ENCODE results near the gene OPRM1. TPM values are rescaled to one million over a fixed set of nuclear protein-coding genes. Genes with fewer than 3 reads are reported as not detected.

Gene OPRM1
- total RNA-seq, 1 donor from 2014 or later: not detected

GRCh38 chr6:154096834-154097233, 57.8 kb downstream of the OPRM1 start:
- Histone ChIP-seq H3K79me2 (ENCODE audit: insufficient read depth, low read length) (no peaks in the 10 kb centered on the region), H3K9me3 (ENCODE audit: insufficient read depth, low read depth, low read length) (no peaks in the 10 kb centered on the region), H3K4me3 (ENCODE audit: insufficient read depth, low read depth, low read length) (no peak overlapping the region), H3K27ac (ENCODE audit: low read depth, low read length) (no peak overlapping the region), H3K9ac (ENCODE audit: low read length) (no peak overlapping the region), H3K36me3 (ENCODE audit: insufficient read depth, low read length) (no peaks in the 10 kb centered on the region), H3K4me1 (ENCODE audit: insufficient read depth, low read length) (no peaks in the 10 kb centered on the region), H3K27me3 (ENCODE audit: insufficient read depth, low read length) (no peaks in the 10 kb centered on the region), H4K20me1 (ENCODE audit: insufficient read depth, low read length) (no peaks in the 10 kb centered on the region), H2AFZ (ENCODE audit: low read depth, low read length) (no peak overlapping the region), H3K4me2 (ENCODE audit: low read length) (no peak overlapping the region)
- Mint-ChIP-seq H3K36me3 (ENCODE audit: low read depth, unreplicated experiment) (no peaks in the 10 kb centered on the region), H3K27ac (ENCODE audit: unreplicated experiment) (no peak overlapping the region), H3K4me3 (ENCODE audit: unreplicated experiment) (no peak overlapping the region), H3K9me3 (ENCODE audit: unreplicated experiment) (no peaks in the 10 kb centered on the region), H3K4me1 (ENCODE audit: low read depth, unreplicated experiment) (no peaks in the 10 kb centered on the region), H3K27me3 (ENCODE audit: low read depth, unreplicated experiment) (no peaks in the 10 kb centered on the region)
- FAIRE-seq: no peak
- TF ChIP-seq, protein P1, sequence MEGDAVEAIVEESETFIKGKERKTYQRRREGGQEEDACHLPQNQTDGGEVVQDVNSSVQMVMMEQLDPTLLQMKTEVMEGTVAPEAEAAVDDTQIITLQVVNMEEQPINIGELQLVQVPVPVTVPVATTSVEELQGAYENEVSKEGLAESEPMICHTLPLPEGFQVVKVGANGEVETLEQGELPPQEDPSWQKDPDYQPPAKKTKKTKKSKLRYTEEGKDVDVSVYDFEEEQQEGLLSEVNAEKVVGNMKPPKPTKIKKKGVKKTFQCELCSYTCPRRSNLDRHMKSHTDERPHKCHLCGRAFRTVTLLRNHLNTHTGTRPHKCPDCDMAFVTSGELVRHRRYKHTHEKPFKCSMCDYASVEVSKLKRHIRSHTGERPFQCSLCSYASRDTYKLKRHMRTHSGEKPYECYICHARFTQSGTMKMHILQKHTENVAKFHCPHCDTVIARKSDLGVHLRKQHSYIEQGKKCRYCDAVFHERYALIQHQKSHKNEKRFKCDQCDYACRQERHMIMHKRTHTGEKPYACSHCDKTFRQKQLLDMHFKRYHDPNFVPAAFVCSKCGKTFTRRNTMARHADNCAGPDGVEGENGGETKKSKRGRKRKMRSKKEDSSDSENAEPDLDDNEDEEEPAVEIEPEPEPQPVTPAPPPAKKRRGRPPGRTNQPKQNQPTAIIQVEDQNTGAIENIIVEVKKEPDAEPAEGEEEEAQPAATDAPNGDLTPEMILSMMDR (IDR thresholded peaks at IDR 0.05; ENCODE audit: insufficient read depth, low read depth, low read length): no peak
- no peak for TF ChIP-seq EZH2 (IDR thresholded peaks at IDR 0.05; ENCODE audit: insufficient read depth, low read length)
- DNase-seq (ENCODE audit: low read depth): no peak

- Histone ChIP-seq H3K9ac (ENCODE audit: low read length) (no peak overlapping the region), H3K4me1 (ENCODE audit: insufficient read depth, low read length) (no peaks in the 10 kb centered on the region), H3K36me3 (ENCODE audit: insufficient read depth, low read length) (no peaks in the 10 kb centered on the region), H3K9me3 (ENCODE audit: insufficient read depth, low read depth, low read length) (no peaks in the 10 kb centered on the region), H2AFZ (ENCODE audit: low read depth, low read length) (no peak overlapping the region), H3K79me2 (ENCODE audit: insufficient read depth, low read length) (no peaks in the 10 kb centered on the region), H3K27me3 (ENCODE audit: insufficient read depth, low read length) (no peaks in the 10 kb centered on the region), H3K4me2 (ENCODE audit: low read length) (no peak overlapping the region), H3K27ac (ENCODE audit: low read depth, low read length) (no peak overlapping the region), H4K20me1 (ENCODE audit: insufficient read depth, low read length) (no peaks in the 10 kb centered on the region), H3K4me3 (ENCODE audit: insufficient read depth, low read depth, low read length) (no peak overlapping the region)
- Mint-ChIP-seq H3K27me3 (ENCODE audit: low read depth, unreplicated experiment) (no peaks in the 10 kb centered on the region), H3K36me3 (ENCODE audit: low read depth, unreplicated experiment) (no peaks in the 10 kb centered on the region), H3K4me3 (ENCODE audit: unreplicated experiment) (no peak overlapping the region), H3K27ac (ENCODE audit: unreplicated experiment) (no peak overlapping the region), H3K9me3 (ENCODE audit: unreplicated experiment) (peaks cover 2% of the 10 kb centered on the region), H3K4me1 (ENCODE audit: low read depth, unreplicated experiment) (no peaks in the 10 kb centered on the region)
- DNase-seq (ENCODE audit: low read depth) (no peak), FAIRE-seq (no peak)
- TF ChIP-seq, protein P1 (IDR thresholded peaks at IDR 0.05; ENCODE audit: insufficient read depth, low read depth, low read length): no peak
- TF ChIP-seq EZH2 (IDR thresholded peaks at IDR 0.05; ENCODE audit: insufficient read depth, low read length): no peak
These were observed 60.2 kb downstream of the OPRM1 start for GRCh38 chr6:154099211-154099610.

GRCh38 chr6:154106251-154106650, 67.2 kb downstream of the OPRM1 start:
- peaks cover 2% of the 10 kb centered on the region for H3K9me3 Mint-ChIP-seq (ENCODE audit: unreplicated experiment)
- no peak overlapping the region for H3K27ac Mint-ChIP-seq (ENCODE audit: unreplicated experiment)

More at GRCh38 chr6:154106251-154106650, 67.2 kb downstream of the OPRM1 start:
- Mint-ChIP-seq H3K4me3 (ENCODE audit: unreplicated experiment) (no peak overlapping the region), H3K27me3 (ENCODE audit: low read depth, unreplicated experiment) (no peaks in the 10 kb centered on the region), H3K4me1 (ENCODE audit: low read depth, unreplicated experiment) (no peaks in the 10 kb centered on the region), H3K36me3 (ENCODE audit: low read depth, unreplicated experiment) (no peaks in the 10 kb centered on the region)
- Histone ChIP-seq H3K4me1 (ENCODE audit: insufficient read depth, low read length) (no peaks in the 10 kb centered on the region), H2AFZ (ENCODE audit: low read depth, low read length) (no peak overlapping the region), H3K9ac (ENCODE audit: low read length) (no peak overlapping the region), H3K27ac (ENCODE audit: low read depth, low read length) (no peak overlapping the region), H3K27me3 (ENCODE audit: insufficient read depth, low read length) (no peaks in the 10 kb centered on the region), H3K4me2 (ENCODE audit: low read length) (no peak overlapping the region), H3K9me3 (ENCODE audit: insufficient read depth, low read depth, low read length) (no peaks in the 10 kb centered on the region), H3K79me2 (ENCODE audit: insufficient read depth, low read length) (no peaks in the 10 kb centered on the region), H3K4me3 (ENCODE audit: insufficient read depth, low read depth, low read length) (no peak overlapping the region), H3K36me3 (ENCODE audit: insufficient read depth, low read length) (no peaks in the 10 kb centered on the region), H4K20me1 (ENCODE audit: insufficient read depth, low read length) (no peaks in the 10 kb centered on the region)
- DNase-seq (ENCODE audit: low read depth): no peak
- no peak for FAIRE-seq
- TF ChIP-seq, protein P1 (IDR thresholded peaks at IDR 0.05; ENCODE audit: insufficient read depth, low read depth, low read length): no peak
- no peak for TF ChIP-seq EZH2 (IDR thresholded peaks at IDR 0.05; ENCODE audit: insufficient read depth, low read length)
